CD14-positive monocyte (primary cell): ENCODE results near the gene TRHDE. TPM values are rescaled to one million over a fixed set of nuclear protein-coding genes. Genes with fewer than 3 reads are reported as not detected.

Source experiments
- DNase-seq, 3 donors: peaks; one replicate each; pipeline ENCODE4 v3.0.0-alpha.2; 2011 to 2022
- H2AFZ ChIP-seq: 2 replicates; pipeline ENCODE4 v1.6.0; 2012; ENCODE audit warnings: mild to moderate bottlenecking, low read depth, low read length, inconsistent platforms; ENCODE audit not compliant: insufficient read depth, poor library complexity, severe bottlenecking
- H3K27ac ChIP-seq, 2 donors: 1 replicate in 1 of 2; 2 replicates in 1 of 2; pipeline ENCODE4 v1.5.1; 2012 to 2013; ENCODE audit warnings: low read length in 2 of 2, control low read depth in 1 of 2, inconsistent platforms in 1 of 2, low read depth in 1 of 2, mild to moderate bottlenecking in 1 of 2
- H3K27me3 ChIP-seq, 2 donors: one replicate each; pipeline versions ENCODE4 v1.6.0 to v1.6.1; 2011 to 2013; ENCODE audit warnings: low read length in 2 of 2; ENCODE audit not compliant: control insufficient read depth in 2 of 2, insufficient read depth in 2 of 2
- H3K36me3 ChIP-seq, 2 donors: replicated peaks in 1 of 2; 1 replicate in 1 of 2; 2 replicates in 1 of 2; pipeline versions ENCODE4 v1.5.1 to v1.6.1; 2012 to 2013; ENCODE audit warnings: low read length in 2 of 2, control low read depth in 1 of 2, inconsistent platforms in 1 of 2, mild to moderate bottlenecking in 1 of 2; ENCODE audit not compliant: insufficient read depth in 2 of 2, control insufficient read depth in 1 of 2
- H3K4me1 ChIP-seq, 2 donors: 1 replicate in 1 of 2; 2 replicates in 1 of 2; pipeline versions ENCODE4 v1.5.1 to v1.6.1; 2012 to 2013; ENCODE audit warnings: low read length in 2 of 2, control low read depth in 1 of 2, inconsistent platforms in 1 of 2, mild to moderate bottlenecking in 1 of 2, moderate library complexity in 1 of 2; ENCODE audit not compliant: insufficient read depth in 2 of 2, control insufficient read depth in 1 of 2
- H3K4me2 ChIP-seq: replicated peaks from 2 replicates; pipeline ENCODE3; 2012; ENCODE audit warnings: low read length, moderate library complexity, mild to moderate bottlenecking; ENCODE audit not compliant: poor library complexity, severe bottlenecking; ENCODE audit errors: extremely low read depth
- H3K4me3 ChIP-seq, 3 experiments: fragments of 200-600 bp in 1 of 3; sonication (generic) in 1 of 3; replicated peaks in 1 of 3; 1 replicate in 2 of 3; 2 replicates in 1 of 3; pipeline ENCODE4 v1.5.1; 2011 to 2013; ENCODE audit warnings: low read length in 3 of 3, mild to moderate bottlenecking in 3 of 3, control low read depth in 2 of 3, low read depth in 2 of 3, inconsistent platforms in 1 of 3, moderate library complexity in 1 of 3
- H3K79me2 ChIP-seq: 2 replicates; pipeline ENCODE4 v1.6.0; 2012; ENCODE audit warnings: mild to moderate bottlenecking, control low read depth, inconsistent platforms, low read length, moderate library complexity; ENCODE audit not compliant: insufficient read depth
- H3K9ac ChIP-seq: 2 replicates; pipeline ENCODE4 v1.6.0; 2017; ENCODE audit warnings: low read length, mild to moderate bottlenecking; ENCODE audit not compliant: insufficient read depth, poor library complexity, severe bottlenecking
- H3K9me3 ChIP-seq, 2 donors: replicated peaks in 1 of 2; 1 replicate in 1 of 2; 2 replicates in 1 of 2; pipeline versions ENCODE4 v1.5.1 to v1.6.1; 2012 to 2013; ENCODE audit warnings: low read length in 2 of 2, control low read depth in 1 of 2; ENCODE audit not compliant: control insufficient read depth in 1 of 2, insufficient read depth in 1 of 2
- H4K20me1 ChIP-seq: 2 replicates; pipeline ENCODE4 v1.6.0; 2012; ENCODE audit warnings: mild to moderate bottlenecking, low read length, control low read depth, moderate library complexity; ENCODE audit not compliant: insufficient read depth
- H3K27ac Mint-ChIP-seq, 7 donors: one replicate each; pipeline ENCODE4 v1.8.0; 2020; ENCODE audit warnings: mild to moderate bottlenecking in 7 of 7, mixed read lengths in 7 of 7, moderate library complexity in 6 of 7, inconsistent platforms in 2 of 7
- H3K27me3 Mint-ChIP-seq, 3 donors: one replicate each; pipeline ENCODE4 v1.8.0; 2021 to 2022; ENCODE audit warnings: low read depth in 3 of 3, mild to moderate bottlenecking in 3 of 3, mixed read lengths in 3 of 3, moderate library complexity in 3 of 3, inconsistent platforms in 1 of 3
- H3K36me3 Mint-ChIP-seq, 2 donors: one replicate each; pipeline ENCODE4 v1.8.0; 2020; ENCODE audit warnings: mixed read lengths in 2 of 2, inconsistent platforms in 1 of 2, mild to moderate bottlenecking in 1 of 2
- H3K4me1 Mint-ChIP-seq: one replicate; pipeline ENCODE4 v1.8.0; 2020; ENCODE audit warnings: mild to moderate bottlenecking, mixed read lengths
- H3K4me3 Mint-ChIP-seq, 2 donors: one replicate each; pipeline ENCODE4 v1.8.0; 2020; ENCODE audit warnings: mild to moderate bottlenecking in 2 of 2, mixed read lengths in 2 of 2, moderate library complexity in 1 of 2
- H3K9me3 Mint-ChIP-seq, 7 donors: one replicate each; pipeline ENCODE4 v1.8.0; 2020 to 2022; ENCODE audit warnings: mixed read lengths in 7 of 7, mild to moderate bottlenecking in 6 of 7, moderate library complexity in 6 of 7, inconsistent platforms in 2 of 7
- CTCF ChIP-seq: fragments of 200-600 bp; IDR thresholded peaks from one replicate; pipeline ENCODE4 v1.8.0; 2022; ENCODE audit warnings: antibody characterized with exemption, mild to moderate bottlenecking
- WGBS: methylation state at CpG from one replicate; pipeline ENCODE4 v1.1.5; 2013; ENCODE audit warnings: missing lambda C conversion rate; ENCODE audit not compliant: insufficient coverage; 5-methylcytosine and 5-hydroxymethylcytosine counted together
- intact Hi-C, 2 donors: fragments of 100-400 bp; cut with micrococcal nuclease; formaldehyde crosslinking; loops; one replicate each; pipeline versions ENCODE4 v1.15.0 to v1.15.1; 2023
- polyA plus RNA-seq, 3 donors: library from polyadenylated mRNA; depleted of rRNA in 1 of 3; unstranded in 2 of 3; stranded (reverse) in 1 of 3; fragments of 300-500 nt in 2 of 3; fragments of >200 nt in 1 of 3; fragmentation: Illumina TruSeq in 2 of 3; gene quantifications; 1 replicate in 2 of 3; 2 replicates in 1 of 3; pipeline ENCODE4 v1.2.3, GENCODE V29; 2012 to 2021

The TRHDE gene
- polyA plus RNA-seq, 3 donors, result not detected

- no peaks in the 10 kb centered on the region for H3K27me3 ChIP-seq
- no peaks in the 10 kb centered on the region for H3K79me2 ChIP-seq
- no peaks in the 10 kb centered on the region for H3K4me1 ChIP-seq
- no peaks in the 10 kb centered on the region for H3K9me3 ChIP-seq
- H3K27ac Mint-ChIP-seq, result no peak overlapping the region
- no peak overlapping the region for H3K4me3 ChIP-seq
- no peak for TF ChIP-seq CTCF
- no peak overlapping the region for H3K9ac ChIP-seq
- intact Hi-C loops, result no loop called here
- no peaks in the 10 kb centered on the region for H3K36me3 Mint-ChIP-seq
- H3K36me3 ChIP-seq, result no peaks in the 10 kb centered on the region
- no peak overlapping the region for H2AFZ ChIP-seq
- no peak overlapping the region for H3K4me2 ChIP-seq
- H3K27ac ChIP-seq, result no peak overlapping the region
- no CpG with 5 or more reads among the region's 3 CpGs for WGBS
- H3K9me3 Mint-ChIP-seq, result peaks cover 0 to 4% (median 2%) of the 10 kb centered on the region in 7 donors
- no peak for DNase-seq
- H3K4me3 Mint-ChIP-seq, result no peak overlapping the region
- peaks cover 0 to 1% (median 0%) of the 10 kb centered on the region in 3 donors for H3K27me3 Mint-ChIP-seq
- H3K4me1 Mint-ChIP-seq, result no peaks in the 10 kb centered on the region
- no peaks in the 10 kb centered on the region for H4K20me1 ChIP-seq
Observed at GRCh38 chr12:72622556-72622955, 350.4 kb downstream of the TRHDE start.

GRCh38 chr12:72631926-72632685 lies 359.9 kb downstream of the TRHDE start:
- Mint-ChIP-seq H3K4me3 (no peak overlapping the region), H3K4me1 (no peaks in the 10 kb centered on the region), H3K27ac (no peak overlapping the region), H3K36me3 (no peaks in the 10 kb centered on the region), H3K9me3 (peaks cover 0 to 3% (median 2%) of the 10 kb centered on the region in 7 donors), H3K27me3 (no peaks in the 10 kb centered on the region)
- intact Hi-C loops, result no loop called here
- Histone ChIP-seq H3K36me3 (no peaks in the 10 kb centered on the region), H2AFZ (no peak overlapping the region), H3K27ac (no peak overlapping the region), H3K9me3 (no peaks in the 10 kb centered on the region), H3K4me1 (no peaks in the 10 kb centered on the region), H3K9ac (no peak overlapping the region), H3K27me3 (no peaks in the 10 kb centered on the region), H4K20me1 (no peaks in the 10 kb centered on the region), H3K79me2 (no peaks in the 10 kb centered on the region), H3K4me2 (no peak overlapping the region), H3K4me3 (no peak overlapping the region)
- TF ChIP-seq CTCF, result no peak
- DNase-seq, result no peak
- WGBS, result 67% methylated on average over 1 of the region's 4 CpGs
